B cell (primary cell): ENCODE measurements around the gene KRTAP10-8.

Source experiments
- EZH2 ChIP-seq: IDR thresholded peaks from 2 replicates; pipeline ENCODE4 v1.6.1; 2012; ENCODE audit warnings: borderline replicate concordance, low read depth, mild to moderate bottlenecking, moderate library complexity, low read length; ENCODE audit not compliant: insufficient read depth, poor library complexity, severe bottlenecking
- TF ChIP-seq, protein P1 (sequence below): fragments of 200-600 bp; IDR thresholded peaks from one replicate; pipeline ENCODE4 v1.8.0; 2022; ENCODE audit warnings: antibody characterized with exemption, mild to moderate bottlenecking

DNA sequence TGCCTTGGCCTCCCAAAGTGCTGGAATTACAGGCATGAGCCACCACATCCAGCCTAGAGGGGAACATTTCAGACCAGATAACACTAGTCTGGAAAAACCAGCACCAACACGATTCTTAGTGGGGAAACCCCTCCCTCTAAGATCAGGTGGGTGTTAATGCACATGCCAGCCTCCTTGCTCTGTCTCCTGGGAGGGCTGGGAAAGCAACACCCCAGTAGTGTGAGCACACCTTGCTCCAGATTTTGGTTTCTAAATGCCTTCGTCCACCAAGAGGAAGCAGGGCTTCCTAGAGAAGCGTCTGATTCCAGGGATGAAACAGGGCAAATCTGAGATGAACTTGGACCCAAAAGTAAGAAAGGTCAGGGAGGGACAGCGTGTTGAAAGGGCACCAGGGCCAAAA lies 40.6 kb upstream of the KRTAP10-8 start:
- TF ChIP-seq, protein P1, sequence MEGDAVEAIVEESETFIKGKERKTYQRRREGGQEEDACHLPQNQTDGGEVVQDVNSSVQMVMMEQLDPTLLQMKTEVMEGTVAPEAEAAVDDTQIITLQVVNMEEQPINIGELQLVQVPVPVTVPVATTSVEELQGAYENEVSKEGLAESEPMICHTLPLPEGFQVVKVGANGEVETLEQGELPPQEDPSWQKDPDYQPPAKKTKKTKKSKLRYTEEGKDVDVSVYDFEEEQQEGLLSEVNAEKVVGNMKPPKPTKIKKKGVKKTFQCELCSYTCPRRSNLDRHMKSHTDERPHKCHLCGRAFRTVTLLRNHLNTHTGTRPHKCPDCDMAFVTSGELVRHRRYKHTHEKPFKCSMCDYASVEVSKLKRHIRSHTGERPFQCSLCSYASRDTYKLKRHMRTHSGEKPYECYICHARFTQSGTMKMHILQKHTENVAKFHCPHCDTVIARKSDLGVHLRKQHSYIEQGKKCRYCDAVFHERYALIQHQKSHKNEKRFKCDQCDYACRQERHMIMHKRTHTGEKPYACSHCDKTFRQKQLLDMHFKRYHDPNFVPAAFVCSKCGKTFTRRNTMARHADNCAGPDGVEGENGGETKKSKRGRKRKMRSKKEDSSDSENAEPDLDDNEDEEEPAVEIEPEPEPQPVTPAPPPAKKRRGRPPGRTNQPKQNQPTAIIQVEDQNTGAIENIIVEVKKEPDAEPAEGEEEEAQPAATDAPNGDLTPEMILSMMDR = no peak
- no peak for TF ChIP-seq EZH2
